NCI-H1694 treated with DMSO at 0.1 percent for 48 hours (cell line): ENCODE measurements around the gene MAP4K2.

Experiments used
- DNase-seq: peaks from one replicate; lab custom pipeline; 2025; lab: John Stamatoyannopoulos, UW

MAP4K2 gene

DNA sequence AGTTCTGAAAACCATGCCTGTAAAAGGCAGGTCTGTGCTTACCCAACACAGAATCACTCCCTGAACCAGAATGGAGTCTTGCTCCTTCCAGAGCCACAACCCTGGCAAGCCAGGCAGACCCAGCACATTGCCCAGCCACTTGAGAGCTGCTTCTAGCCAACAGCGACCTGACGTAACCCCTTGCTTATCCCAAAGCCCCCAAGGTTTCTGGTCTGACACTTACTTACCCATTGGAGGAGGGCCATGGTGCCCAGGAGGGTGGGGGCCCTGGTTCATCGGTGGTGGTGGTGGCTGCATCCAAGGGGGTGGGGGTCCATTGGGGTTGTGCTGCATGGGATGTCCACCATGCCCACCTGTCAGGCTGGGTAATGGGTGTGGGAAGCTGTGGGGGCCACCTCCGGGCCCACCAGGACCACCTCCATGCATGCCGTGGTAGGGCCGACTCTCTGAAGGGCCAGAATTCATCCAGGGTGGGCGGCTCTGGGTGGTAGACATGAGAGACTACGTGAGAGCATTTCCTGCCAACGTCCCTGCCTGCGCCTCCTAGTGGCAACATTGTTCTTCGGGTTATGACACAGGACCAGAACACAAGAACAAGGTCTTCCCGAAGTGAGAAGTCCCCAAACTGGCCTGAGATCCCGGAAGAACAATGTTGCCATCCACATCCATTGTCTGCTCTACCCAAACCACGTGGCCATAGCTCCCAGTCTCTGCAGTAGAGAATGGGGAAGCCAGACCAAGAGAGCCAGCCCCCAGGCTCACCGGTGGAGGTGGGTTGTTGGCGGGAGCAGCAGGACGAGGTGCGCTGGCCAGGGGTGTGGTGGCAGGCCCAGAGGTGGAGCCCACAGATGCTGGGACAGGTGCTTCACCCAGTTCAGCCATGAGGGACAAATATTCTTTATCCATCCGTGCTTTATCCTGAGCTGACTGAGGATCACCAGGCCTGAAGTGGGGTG, 35.4 kb downstream of the MAP4K2 start:
- peak; percentile 27 for DNase-seq

DNA sequence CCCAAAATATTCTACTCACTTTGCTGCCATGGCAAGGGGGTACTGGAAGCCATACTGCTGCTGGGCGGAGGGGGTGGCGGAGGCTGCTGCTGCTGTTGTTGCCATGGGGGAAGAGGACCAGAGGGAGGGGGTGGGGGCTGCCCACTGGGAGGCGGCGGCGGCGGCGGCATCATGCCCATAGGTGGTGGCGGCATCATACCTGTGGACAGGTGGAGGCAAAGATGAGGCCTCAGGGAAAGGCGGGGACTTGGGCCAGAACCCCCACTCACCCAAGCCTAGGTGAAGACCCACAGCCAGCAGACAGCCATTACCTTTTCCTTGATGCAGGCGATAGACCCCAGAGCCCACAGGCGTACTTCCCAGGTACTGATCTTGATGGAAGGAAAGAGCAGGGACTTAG, 36.1 kb downstream of the MAP4K2 start:
- DNase-seq: no peak

DNA sequence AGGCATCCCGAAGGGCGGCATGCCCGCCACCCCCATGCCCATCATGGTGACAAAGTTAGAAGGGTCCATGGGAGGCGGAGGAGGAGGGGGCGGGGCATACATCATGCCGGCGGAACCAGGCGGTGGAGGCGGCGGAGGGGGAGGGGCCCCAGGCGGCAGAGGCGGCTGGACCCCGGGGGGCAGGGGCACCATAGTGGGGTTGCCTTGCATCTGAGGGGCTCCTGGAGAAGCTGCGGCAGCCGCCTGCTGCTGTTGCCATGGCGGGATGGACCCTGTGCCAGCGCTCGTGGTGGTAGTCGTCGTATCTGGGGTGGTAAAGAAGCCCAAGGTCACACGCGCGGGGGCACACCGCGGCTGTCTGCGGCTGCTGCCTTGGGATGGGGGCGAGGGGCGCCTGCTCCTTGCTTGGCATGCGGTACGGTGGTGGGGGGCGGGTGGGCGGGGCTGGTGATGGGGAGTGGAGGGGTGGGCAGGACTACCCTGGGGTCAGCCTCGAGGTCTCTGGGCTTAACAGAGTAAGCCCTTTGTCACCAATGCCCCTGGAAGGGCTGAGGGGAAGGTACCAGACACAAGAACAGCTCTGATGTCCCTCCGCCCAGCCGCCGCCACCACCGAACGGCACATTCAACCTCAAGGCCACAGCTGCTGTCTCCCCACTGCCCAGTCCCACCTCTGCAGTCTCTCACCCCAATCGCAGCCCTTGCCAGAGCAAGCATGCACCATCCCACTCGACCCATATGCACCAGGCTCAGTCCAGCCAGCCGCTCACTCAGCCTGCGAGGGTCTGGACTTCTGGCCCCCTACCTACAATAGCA, 37.0 kb downstream of the MAP4K2 start:
- no peak for DNase-seq

DNA sequence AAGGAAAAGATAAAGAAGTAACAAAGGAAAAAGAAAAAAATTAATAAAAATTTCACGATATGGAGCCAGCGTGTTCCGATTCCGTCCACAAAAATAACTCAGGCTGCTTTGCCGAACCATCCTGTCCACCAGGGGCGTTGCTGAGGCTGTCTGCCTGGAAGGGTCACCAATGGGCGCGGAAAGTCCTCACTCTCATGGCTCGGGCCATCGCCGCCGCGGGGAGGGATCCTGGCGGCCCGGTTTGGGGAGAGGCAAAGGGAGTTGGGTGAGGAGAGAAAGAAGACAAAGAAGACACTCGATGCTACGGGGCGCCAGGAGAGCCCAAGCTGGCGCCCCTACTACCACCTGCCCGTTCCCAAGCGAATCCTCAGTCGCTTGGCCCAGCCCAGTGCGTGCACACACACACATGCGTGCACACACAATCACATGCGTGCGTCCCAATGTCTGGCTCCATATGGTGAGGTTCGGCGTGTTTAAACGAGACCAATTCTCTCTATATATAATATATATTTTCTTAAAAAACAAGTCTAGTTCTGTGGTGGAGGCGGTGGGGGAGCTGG, 37.6 kb downstream of the MAP4K2 start:
- no peak for DNase-seq

- no peak for DNase-seq
Measured at GRCh38 chr11:64764753-64765152, 38.3 kb downstream of the MAP4K2 start.

DNA sequence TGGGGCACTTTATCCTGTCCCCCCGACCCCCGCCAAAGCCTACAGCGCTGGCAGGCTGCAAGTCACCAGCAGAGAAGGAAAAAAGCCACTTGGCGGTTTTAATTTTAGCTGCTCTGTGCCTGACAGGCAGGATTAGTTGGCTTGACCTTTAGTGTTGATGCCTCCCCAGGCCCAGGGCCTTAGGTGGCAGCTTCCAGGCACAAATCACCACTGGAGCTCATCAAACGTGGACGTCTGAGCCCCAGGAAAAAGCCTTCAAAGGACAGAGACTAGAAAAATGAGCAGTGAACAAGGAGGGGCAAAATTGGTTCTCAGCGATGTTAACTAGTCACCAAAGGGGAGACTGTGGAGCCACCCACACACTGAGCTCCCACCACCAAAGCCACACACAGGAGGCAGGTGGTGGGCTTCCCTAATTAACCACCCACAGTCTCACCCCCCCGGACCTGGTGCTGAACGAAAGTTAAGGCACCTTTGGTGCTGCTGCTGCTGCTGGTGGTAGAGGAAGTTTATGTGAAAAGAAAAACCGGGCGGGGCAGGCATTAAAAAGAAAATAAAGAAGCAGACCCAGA, 38.9 kb downstream of the MAP4K2 start:
- DNase-seq: no peak

DNA sequence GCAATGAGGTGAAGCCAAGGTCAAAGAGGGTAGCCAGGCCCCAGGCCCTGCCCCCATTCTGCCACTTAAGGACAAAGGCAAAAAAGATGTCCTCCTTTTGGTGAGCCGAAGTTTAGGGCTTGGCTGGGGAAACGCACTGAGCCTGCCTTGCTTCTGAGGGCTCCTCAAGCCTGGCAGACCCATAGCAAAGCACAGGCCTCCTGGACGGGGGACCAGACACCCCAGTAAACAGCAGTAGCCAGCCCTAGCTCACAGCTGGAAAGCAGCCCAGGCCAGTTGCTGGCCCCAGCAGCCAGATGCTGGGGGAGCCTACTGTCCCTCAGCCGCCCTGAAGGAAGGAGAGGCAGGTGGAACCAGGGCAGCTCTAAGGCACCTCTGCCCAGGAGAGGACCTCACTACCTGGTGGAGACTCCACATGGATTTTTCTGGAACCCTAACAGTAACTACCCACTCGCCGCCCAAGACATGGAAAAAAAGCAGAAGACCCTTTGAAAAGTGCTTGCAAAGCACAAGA, 39.4 kb downstream of the MAP4K2 start:
- DNase-seq: no peak

GRCh38 chr11:64762674-64763525, 40.1 kb downstream of the MAP4K2 start:
- no peak for DNase-seq

- no peak for DNase-seq
Measured at GRCh38 chr11:64762277-64762673, 40.7 kb downstream of the MAP4K2 start.

GRCh38 chr11:64760759-64761420, 42.1 kb downstream of the MAP4K2 start:
- no peak for DNase-seq

GRCh38 chr11:64759722-64760719, 43.0 kb downstream of the MAP4K2 start, which contains the start of gene PYGM:
PYGM (minus strand) TSS chr11:64759974; CDS start chr11:64759898, 76 bp downstream.
- no peak for DNase-seq

DNA sequence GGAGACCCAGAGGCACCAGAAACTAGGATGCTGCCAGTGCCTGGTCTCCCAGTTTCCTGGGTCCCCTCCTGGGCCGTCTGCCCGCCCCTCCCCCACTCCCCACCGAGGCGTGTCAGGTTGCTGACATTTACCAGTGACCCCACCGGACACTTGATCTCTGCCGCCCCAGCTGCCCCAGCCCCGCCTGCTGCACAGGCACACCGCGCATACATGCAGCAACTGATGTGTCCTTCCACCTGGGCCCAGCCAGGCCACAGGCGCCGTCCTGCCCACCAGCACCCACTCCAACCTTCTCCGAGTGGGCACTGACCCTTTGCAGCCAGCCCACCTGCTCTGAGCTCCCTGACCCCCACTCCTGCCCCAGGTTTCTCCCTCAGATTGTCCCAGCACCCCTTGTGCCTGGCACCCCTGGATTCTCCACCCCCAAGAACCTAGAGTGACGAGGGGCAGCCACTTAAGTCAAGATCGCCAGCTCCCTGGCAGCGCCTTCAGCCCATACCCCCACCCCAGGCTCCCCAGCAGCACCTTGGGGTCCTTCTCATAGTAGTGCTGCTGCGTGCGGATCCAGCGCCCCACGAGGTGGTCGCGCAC, 43.8 kb downstream of the MAP4K2 start:
- no peak for DNase-seq

DNA sequence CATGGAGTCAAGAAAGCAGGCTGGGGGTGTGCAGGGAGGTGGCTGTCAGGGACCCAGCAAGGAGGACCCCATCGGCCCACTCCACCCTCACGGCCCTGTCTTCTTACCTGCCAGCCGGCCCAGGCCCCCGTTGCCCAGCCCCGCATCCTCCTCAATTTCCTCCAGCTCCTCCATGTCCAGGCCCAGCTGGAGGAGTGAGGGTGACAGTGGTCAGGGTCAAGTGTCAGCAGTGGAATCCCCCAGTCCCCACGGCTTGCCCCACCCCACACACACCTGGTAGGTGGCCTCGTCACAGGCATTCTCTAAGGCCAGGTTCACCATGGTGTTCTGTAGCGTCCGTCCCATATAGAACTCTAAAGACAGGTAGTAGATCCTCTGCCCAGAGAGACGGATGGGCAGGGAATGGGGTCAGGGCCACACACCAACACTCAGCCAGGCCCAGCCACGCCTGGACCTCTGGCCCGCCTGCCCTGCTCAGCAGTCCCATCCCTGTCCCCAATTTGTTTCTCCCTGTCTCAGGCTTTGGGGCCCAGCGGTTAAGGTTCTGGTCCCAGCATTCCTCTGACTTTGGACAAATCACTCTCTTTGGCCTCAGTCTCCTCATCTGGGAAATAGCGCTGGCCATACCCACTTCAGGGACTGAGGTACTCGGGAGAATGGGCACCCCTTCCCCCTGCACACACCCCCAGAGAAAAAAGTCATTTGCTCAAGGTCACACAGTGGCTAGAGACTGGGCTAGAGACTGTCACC, 44.5 kb downstream of the MAP4K2 start:
- DNase-seq: no peak

DNA sequence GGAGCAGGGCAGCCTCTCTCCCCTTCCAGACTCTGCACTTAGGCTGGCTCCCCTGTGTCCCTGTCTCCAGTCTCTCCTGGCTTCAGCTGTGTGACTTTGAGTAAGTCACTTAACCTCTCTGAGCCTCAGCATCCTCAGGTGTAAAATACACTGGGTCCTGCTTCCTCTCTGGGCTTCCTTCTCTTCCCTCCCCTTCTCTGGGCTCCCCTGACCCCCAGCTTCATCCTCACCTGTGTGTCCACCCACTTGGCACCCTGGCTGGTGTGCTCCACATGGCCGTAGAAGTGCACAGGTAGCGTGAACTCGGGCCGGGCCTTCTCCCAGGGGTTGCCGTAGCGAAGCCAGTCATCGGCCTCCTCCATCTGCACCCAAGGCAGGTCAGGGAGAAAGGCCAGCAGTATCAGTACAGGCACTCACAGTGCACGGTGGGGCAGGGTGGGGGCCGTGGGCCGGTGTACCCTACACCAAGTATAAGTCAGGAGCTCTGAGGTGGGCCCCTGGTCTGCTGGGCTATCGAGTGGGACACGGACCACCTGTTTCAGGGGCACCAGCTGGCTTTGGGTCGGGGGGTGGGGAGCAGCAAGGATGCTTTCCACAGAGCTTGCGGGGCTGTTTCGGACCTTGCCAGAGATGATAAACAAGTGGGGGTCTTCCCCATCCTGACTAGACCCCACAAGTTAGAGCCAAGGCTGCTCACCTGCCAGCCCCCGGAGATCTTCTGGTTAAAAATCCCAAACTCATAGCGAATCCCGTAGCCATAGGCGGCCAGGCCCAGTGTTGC, 45.3 kb downstream of the MAP4K2 start:
- no peak for DNase-seq

DNA sequence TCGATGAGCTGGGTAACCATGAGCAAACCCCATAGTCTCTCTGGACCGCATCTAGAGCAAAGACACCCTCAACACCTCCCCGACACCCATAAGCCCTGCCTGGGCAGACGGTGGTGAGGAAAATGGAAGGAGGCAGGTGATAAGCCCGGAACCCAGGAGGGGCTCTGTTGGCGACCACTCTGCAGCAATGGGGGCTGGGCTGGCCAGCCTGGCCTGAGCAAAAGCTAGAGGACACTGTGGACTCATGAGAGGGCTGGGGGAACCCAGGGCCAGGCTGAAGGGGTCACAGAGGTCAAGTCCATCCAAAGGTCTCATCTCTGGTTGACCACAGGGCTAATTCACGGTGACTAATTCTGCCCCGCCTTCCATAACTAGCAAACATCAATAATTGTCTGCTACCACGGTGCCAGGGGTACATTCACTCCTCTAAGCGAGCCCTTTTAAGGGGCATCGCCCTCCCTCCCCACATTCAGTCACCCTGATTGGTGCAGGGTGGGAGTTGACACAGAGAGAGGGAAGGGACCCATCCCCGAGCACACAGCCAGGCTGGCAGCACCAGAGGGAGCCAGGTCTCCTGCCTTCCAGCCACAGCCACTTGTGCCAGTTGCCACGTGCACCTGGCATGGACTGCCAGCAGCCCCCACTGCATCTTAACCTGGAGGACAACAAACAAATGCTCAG, 47.2 kb downstream of the MAP4K2 start:
- DNase-seq: no peak

- DNase-seq: no peak
Measured at GRCh38 chr11:64754919-64755662, 47.9 kb downstream of the MAP4K2 start.
